Spleen (tissue), 7 donors: ENCODE results near the gene SEMA7A.
"Not testable (repeated sequence)": the region's sequence is repeated elsewhere in the genome, so short reads cannot be mapped to it uniquely, and the experiment has no call there.

Experiments
- CTCF ChIP-seq, 11 experiments: fragments of 200-600 bp in 7 of 11; fragments of 450-650 bp in 4 of 11; sonication (generic) in 4 of 11; IDR thresholded peaks in 8 of 11; conservative IDR thresholded peaks in 3 of 11; 1 replicate in 7 of 11; 2 replicates in 4 of 11; pipeline versions ENCODE4 v1.4.0 to v1.8.0; 2016 to 2021; ENCODE audit warnings: antibody characterized with exemption in 11 of 11, inconsistent platforms in 4 of 11, mild to moderate bottlenecking in 1 of 11
- POLR2A ChIP-seq, 3 donors: fragments of 450-650 bp; IDR thresholded peaks; one replicate each; pipeline ENCODE4 v1.5.1; 2017; ENCODE audit warnings: antibody characterized with exemption in 3 of 3, mild to moderate bottlenecking in 1 of 3
- donor health status: DM: no; HTN: no; CAD: no; lungs with moderate emphysema.
- donor health status: DM: no; HTN: no; CAD: no.
- donor health status: DM: no; HTN: no; CAD: no.

GRCh38 chr15:74480364-74480763 is 46.6 kb upstream of the SEMA7A start:
- not testable (repeated sequence) for TF ChIP-seq POLR2A (IDR thresholded peaks at IDR 0.05); CTCF (IDR thresholded peaks at IDR 0.05 in 8 of 11, conservative IDR thresholded peaks at IDR 0.05 in 3 of 11)
